ENCODE data around the gene ZFP64.

The ZFP64 gene

GRCh38 chr20:52152921-52153320 lies 38.7 kb downstream of the ZFP64 start:
- TF ChIP-seq REST (IDR thresholded peaks at IDR 0.05; ENCODE audit: insufficient read depth in 1 of 2, low read depth in 2 of 2, low read length in 2 of 2) (no peak), SIN3A (IDR thresholded peaks at IDR 0.05; ENCODE audit: borderline replicate concordance, insufficient read depth, low read length) (no peak), FOXP2 (optimal IDR thresholded peaks at IDR 0.05; ENCODE audit: borderline replicate concordance, extremely low read depth, extremely low read length, insufficient read depth) (no peak), TAF1 (IDR thresholded peaks at IDR 0.05; ENCODE audit: borderline replicate concordance, insufficient read depth, low read length) (no peak), POLR2AphosphoS5 (IDR thresholded peaks at IDR 0.05; ENCODE audit: low read depth, low read length) (no peak)

DNA sequence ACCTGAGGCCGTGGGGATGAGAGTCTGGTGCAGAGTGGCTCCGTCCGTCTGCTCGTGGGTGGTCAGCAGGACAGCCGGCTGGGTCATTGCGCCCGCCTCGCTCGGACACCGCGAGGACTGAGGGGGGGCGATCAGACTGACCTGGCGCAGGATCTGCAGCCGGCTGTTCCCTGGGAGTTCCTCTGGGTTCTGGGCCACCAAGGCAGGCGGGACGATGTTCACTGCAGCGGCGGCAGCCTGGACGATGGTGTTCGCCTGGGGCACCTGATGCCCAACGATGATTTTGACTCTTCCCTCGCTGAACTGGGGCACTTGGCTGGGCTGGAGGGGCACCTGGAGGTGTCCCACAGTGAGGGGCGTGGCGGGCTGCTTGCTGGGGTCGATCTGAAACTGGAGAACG lies 39.2 kb downstream of the ZFP64 start:
- TF ChIP-seq REST (IDR thresholded peaks at IDR 0.05; ENCODE audit: insufficient read depth in 1 of 2, low read depth in 2 of 2, low read length in 2 of 2) (no peak), FOXP2 (optimal IDR thresholded peaks at IDR 0.05; ENCODE audit: borderline replicate concordance, extremely low read depth, extremely low read length, insufficient read depth) (no peak), SIN3A (IDR thresholded peaks at IDR 0.05; ENCODE audit: borderline replicate concordance, insufficient read depth, low read length) (no peak), TAF1 (IDR thresholded peaks at IDR 0.05; ENCODE audit: borderline replicate concordance, insufficient read depth, low read length) (no peak), POLR2AphosphoS5 (IDR thresholded peaks at IDR 0.05; ENCODE audit: low read depth, low read length) (no peak)

DNA sequence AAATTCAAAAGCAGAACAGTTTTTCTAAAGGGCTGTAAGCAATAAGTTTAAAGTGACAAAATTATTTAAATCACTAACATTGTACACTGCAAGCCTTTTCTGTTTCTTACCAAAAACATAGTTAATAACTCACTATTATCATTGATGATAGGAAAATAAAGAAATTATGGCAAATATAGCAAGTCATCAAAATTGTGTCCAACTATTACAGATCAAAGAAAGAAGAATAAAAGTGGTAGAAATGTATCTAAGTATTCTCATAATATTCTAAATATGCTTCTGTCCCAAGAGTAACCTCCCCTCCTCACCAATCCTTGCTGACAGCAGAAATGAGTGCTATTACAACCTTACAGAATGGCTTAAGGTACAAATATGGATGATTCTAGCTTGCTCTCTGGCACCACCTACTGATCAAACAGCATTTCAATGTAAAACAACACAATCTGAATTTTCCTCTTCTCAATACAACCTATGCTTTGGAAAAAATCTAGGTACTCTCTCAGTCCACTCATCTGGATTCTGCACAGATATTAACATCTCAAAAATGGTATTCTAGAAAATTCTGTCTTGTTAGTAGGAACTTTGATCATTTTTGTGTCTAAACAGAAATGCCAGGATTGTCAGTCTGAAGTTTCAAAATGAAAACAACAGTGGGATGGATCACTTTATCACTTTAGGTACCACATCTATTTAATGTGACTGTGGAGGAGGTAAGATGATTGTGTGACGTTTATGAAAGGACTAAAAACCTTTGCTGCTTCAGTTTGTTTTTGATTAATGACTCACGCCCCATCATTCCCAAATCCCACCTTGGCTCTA lies 40.9 kb downstream of the ZFP64 start:
- TF ChIP-seq TAF1 (IDR thresholded peaks at IDR 0.05; ENCODE audit: borderline replicate concordance, insufficient read depth, low read length) (no peak), SIN3A (IDR thresholded peaks at IDR 0.05; ENCODE audit: borderline replicate concordance, insufficient read depth, low read length) (no peak), FOXP2 (optimal IDR thresholded peaks at IDR 0.05; ENCODE audit: borderline replicate concordance, extremely low read depth, extremely low read length, insufficient read depth) (no peak), REST (IDR thresholded peaks at IDR 0.05; ENCODE audit: insufficient read depth in 1 of 2, low read depth in 2 of 2, low read length in 2 of 2) (no peak), POLR2AphosphoS5 (IDR thresholded peaks at IDR 0.05; ENCODE audit: low read depth, low read length) (no peak)

DNA sequence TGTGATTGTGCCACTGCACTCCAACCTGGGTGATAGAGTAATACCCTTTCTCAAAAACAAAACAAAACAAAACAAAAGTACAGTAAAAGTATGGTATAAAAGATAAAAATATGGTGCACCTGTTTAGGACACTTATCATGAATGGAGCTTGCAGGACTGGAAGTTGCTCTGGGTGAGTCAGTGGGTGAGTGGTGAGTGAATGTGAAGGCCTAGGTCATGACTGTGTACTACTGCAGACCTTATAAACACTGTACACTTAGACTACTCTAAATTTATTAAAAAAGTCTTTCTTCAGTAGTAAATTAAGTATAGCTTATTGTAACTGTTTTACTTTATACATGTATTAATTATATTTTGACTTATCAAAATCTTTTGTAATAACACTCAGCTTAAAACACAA lies 46.0 kb downstream of the ZFP64 start:
- TF ChIP-seq SIN3A (IDR thresholded peaks at IDR 0.05; ENCODE audit: borderline replicate concordance, insufficient read depth, low read length): no peak
- no peak for TF ChIP-seq FOXP2 (optimal IDR thresholded peaks at IDR 0.05; ENCODE audit: borderline replicate concordance, extremely low read depth, extremely low read length, insufficient read depth)
- TF ChIP-seq POLR2AphosphoS5 (IDR thresholded peaks at IDR 0.05; ENCODE audit: low read depth, low read length): no peak
- no peak for TF ChIP-seq TAF1 (IDR thresholded peaks at IDR 0.05; ENCODE audit: borderline replicate concordance, insufficient read depth, low read length)
- TF ChIP-seq REST (IDR thresholded peaks at IDR 0.05; ENCODE audit: insufficient read depth in 1 of 2, low read depth in 2 of 2, low read length in 2 of 2): no peak

Data from PFSK-1 (cell line).